HepG2 (cell line): ENCODE data around the gene SRI.

Source experiments
- MXD1 ChIP-seq: sonication (generic); formaldehyde crosslinking; IDR thresholded peaks from 2 replicates; pipeline ENCODE4 v1.4.0; 2020; ENCODE audit warnings: mild to moderate bottlenecking, missing genetic modification reagents
- POLR2AphosphoS5 ChIP-seq: IDR thresholded peaks from 2 replicates; pipeline ENCODE4 v1.6.1; 2012; ENCODE audit warnings: low read depth, low read length
- ZBTB7A ChIP-seq: sonication (generic); formaldehyde crosslinking; IDR thresholded peaks from 2 replicates; pipeline ENCODE4 v1.8.0; 2022; ENCODE audit warnings: mild to moderate bottlenecking, missing genetic modification reagents

DNA sequence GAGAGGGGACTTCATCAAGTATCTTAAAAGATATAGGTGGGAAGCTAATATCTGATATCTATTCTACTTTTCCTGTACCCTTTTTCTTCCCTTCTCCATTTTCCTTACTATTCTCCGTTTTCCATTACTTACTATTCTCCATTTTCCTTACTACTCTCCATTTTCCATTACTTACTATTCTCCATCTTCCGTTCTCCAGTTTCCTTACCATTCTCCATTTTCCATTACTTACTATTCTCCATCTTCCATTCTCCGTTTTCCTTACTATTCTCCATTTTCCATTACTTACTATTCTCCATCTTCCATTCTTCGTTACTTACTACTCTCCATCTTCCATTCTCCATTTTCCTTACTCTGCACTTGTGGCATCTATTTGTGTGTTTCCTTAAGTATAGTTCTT, 47.6 kb upstream of the SRI start:
- no peak for TF ChIP-seq POLR2AphosphoS5
- no peak for TF ChIP-seq ZBTB7A
- no peak for TF ChIP-seq MXD1 (CRISPR knock-in tag)
